NCI-H2196 treated with DMSO at 0.1 percent for 48 hours (cell line): ENCODE results near the gene GABRB2.
"Not testable (repeated sequence)": the region's sequence is repeated elsewhere in the genome, so short reads cannot be mapped to it uniquely, and the experiment has no call there.

Source experiments
- DNase-seq: peaks from one replicate; lab custom pipeline; 2025; ENCODE audit not compliant: unreplicated experiment; lab: John Stamatoyannopoulos, UW

Gene GABRB2

GRCh38 chr5:161305601-161306000 lies 240.9 kb downstream of the GABRB2 start:
- no peak for DNase-seq

- no peak for DNase-seq
Measured at GRCh38 chr5:161302559-161302958, 244.0 kb downstream of the GABRB2 start.

GRCh38 chr5:161301586-161301985 lies 244.9 kb downstream of the GABRB2 start:
- DNase-seq, result no peak

- no peak for DNase-seq
Measured at GRCh38 chr5:161299053-161299452, 247.5 kb downstream of the GABRB2 start.

- not testable (repeated sequence) for DNase-seq
Measured at GRCh38 chr5:161297388-161297787, 249.1 kb downstream of the GABRB2 start.

GRCh38 chr5:161295721-161296250 lies 250.7 kb downstream of the GABRB2 start:
- no peak for DNase-seq

GRCh38 chr5:161288071-161288470 lies 258.5 kb downstream of the GABRB2 start:
- no peak for DNase-seq

GRCh38 chr5:161287436-161287835 lies 259.1 kb downstream of the GABRB2 start:
- DNase-seq, result no peak

GRCh38 chr5:161286066-161286655 lies 260.4 kb downstream of the GABRB2 start:
- no peak for DNase-seq

GRCh38 chr5:161284445-161284844 lies 262.1 kb downstream of the GABRB2 start:
- DNase-seq, result no peak

- no peak for DNase-seq
Measured at GRCh38 chr5:161283296-161283695, 263.2 kb downstream of the GABRB2 start.

GRCh38 chr5:161278739-161279660 lies 267.5 kb downstream of the GABRB2 start:
- DNase-seq, result no peak

GRCh38 chr5:161277011-161277410 lies 269.5 kb downstream of the GABRB2 start:
- DNase-seq, result no peak

GRCh38 chr5:161274951-161275350 lies 271.6 kb downstream of the GABRB2 start:
- DNase-seq, result no peak

GRCh38 chr5:161273410-161273809 lies 273.1 kb downstream of the GABRB2 start:
- DNase-seq, result no peak

- no peak for DNase-seq
Measured at GRCh38 chr5:161271816-161272215, 274.7 kb downstream of the GABRB2 start.

- DNase-seq, result no peak
Measured at GRCh38 chr5:161269125-161269524, 277.4 kb downstream of the GABRB2 start.

- no peak for DNase-seq
Measured at GRCh38 chr5:161266954-161267353, 279.6 kb downstream of the GABRB2 start.

GRCh38 chr5:161265006-161265405 lies 281.5 kb downstream of the GABRB2 start:
- DNase-seq, result no peak

- DNase-seq, result no peak
Measured at GRCh38 chr5:161263191-161263590, 283.3 kb downstream of the GABRB2 start.

GRCh38 chr5:161261668-161262323 lies 284.7 kb downstream of the GABRB2 start:
- DNase-seq, result no peak

GRCh38 chr5:161258438-161258837 lies 288.1 kb downstream of the GABRB2 start:
- no peak for DNase-seq
